ENCODE data around the gene SMIM10.
"Not testable (repeated sequence)": the region's sequence is repeated elsewhere in the genome, so short reads cannot be mapped to it uniquely, and the experiment has no call there.

DNA sequence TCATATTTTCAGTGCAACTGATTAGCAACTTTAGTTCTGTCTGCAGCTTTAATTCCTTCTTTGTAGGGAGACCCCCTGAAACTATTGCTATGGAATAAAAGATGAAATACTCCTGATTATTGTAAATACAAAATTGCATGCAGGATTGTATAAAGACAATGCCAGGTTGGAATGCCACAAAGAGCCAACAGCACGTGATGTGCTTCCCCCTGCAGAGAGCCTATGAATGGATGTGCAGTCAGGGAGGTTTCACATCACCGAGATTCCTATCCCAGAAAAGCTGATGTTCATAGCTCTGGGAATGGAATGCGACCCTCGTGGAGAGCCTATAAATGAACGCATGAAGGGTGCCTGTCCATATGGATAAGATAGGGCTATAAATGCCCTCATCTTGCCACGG, 33.0 kb downstream of the SMIM10 start:
- TF ChIP-seq CTCF (conservative IDR thresholded peaks at IDR 0.05 in 1 of 2, IDR thresholded peaks at IDR 0.05 in 1 of 2; ENCODE audit: low read depth in 1 of 2, low read length in 2 of 2); EZH2 (IDR thresholded peaks at IDR 0.05; ENCODE audit: low read length, missing control alignments): not testable (repeated sequence)
